OCI-LY3 (cell line): ENCODE results near the gene TCF3.
A peak's percentile ranks its signal among the peaks of the same experiment; 100 is the strongest.

Experiments
- H2AFZ ChIP-seq: fragments of 200-600, 300-600 bp; shearing (Covaris generic); 2 replicates; pipeline ENCODE4 v1.6.0; 2014; ENCODE audit warnings: antibody characterized with exemption, low read depth, low read length
- H3K27ac ChIP-seq: fragments of 200-600, 300-600 bp; sonication (generic); 2 replicates; pipeline ENCODE4 v1.5.1; 2014; ENCODE audit warnings: mild to moderate bottlenecking, low read length, moderate library complexity, mixed read lengths
- H3K27me3 ChIP-seq: fragments of 200-600, 300-600 bp; sonication (generic); 2 replicates; pipeline ENCODE4 v1.6.1; 2014; ENCODE audit warnings: low read depth, low read length, mixed read lengths
- H3K36me3 ChIP-seq: fragments of 200-600, 300-600 bp; sonication (generic); replicated peaks from 2 replicates; pipeline ENCODE3; 2014; ENCODE audit warnings: low read depth, low read length, mixed read lengths
- H3K4me1 ChIP-seq: fragments of 300-600, 200-600 bp; sonication (generic); 2 replicates; pipeline ENCODE4 v1.6.1; 2014; ENCODE audit warnings: low read length, mixed read lengths
- H3K4me2 ChIP-seq: fragments of 200-600, 300-600 bp; sonication (generic); 2 replicates; pipeline ENCODE4 v1.6.1; 2014; ENCODE audit warnings: low read length, mixed read lengths
- H3K4me3 ChIP-seq: fragments of 300-600, 200-600 bp; sonication (generic); 2 replicates; pipeline ENCODE4 v1.5.1; 2014; ENCODE audit warnings: antibody characterized with exemption, mild to moderate bottlenecking, low read length, moderate library complexity
- H3K79me2 ChIP-seq: fragments of 300-600, 200-600 bp; shearing (Covaris generic); 2 replicates; pipeline ENCODE4 v1.6.1; 2014; ENCODE audit warnings: mild to moderate bottlenecking, low read length, mixed read lengths
- H3K9ac ChIP-seq: fragments of 300-600, 200-600 bp; shearing (Covaris generic); 2 replicates; pipeline ENCODE4 v1.6.0; 2014; ENCODE audit warnings: mild to moderate bottlenecking, low read length, moderate library complexity
- H3K9me3 ChIP-seq: fragments of 200-600, 300-600 bp; shearing (Covaris generic); 2 replicates; pipeline ENCODE4 v1.6.1; 2014; ENCODE audit warnings: low read length, mixed read lengths; ENCODE audit not compliant: insufficient read depth
- H4K20me1 ChIP-seq: fragments of 200-600, 300-600 bp; sonication (generic); 2 replicates; pipeline ENCODE4 v1.6.1; 2016; ENCODE audit warnings: low read length, mixed read lengths; ENCODE audit not compliant: insufficient read depth
- CTCF ChIP-seq: fragments of 200-600, 300-600 bp; sonication (generic); IDR thresholded peaks from 2 replicates; pipeline ENCODE4 v1.5.1; 2014; ENCODE audit warnings: antibody characterized with exemption, low read length, low read depth
- EZH2phosphoT487 ChIP-seq: fragments of 200-600 bp; shearing (Covaris generic); IDR thresholded peaks from 2 replicates; pipeline ENCODE4 v1.6.1; 2018; ENCODE audit warnings: antibody characterized with exemption, mixed run types, low read depth

TCF3 gene

GRCh38 chr19:1609103-1609396 is 43.4 kb downstream of the TCF3 start:
- Histone ChIP-seq H3K36me3 (peaks cover 45% of the 10 kb centered on the region), H3K9me3 (no peaks in the 10 kb centered on the region), H3K4me2 (no peak overlapping the region), H2AFZ (no peak overlapping the region), H4K20me1 (peaks cover 5% of the 10 kb centered on the region), H3K27ac (no peak overlapping the region), H3K4me3 (no peak overlapping the region), H3K4me1 (peaks cover 11% of the 10 kb centered on the region), H3K79me2 (peaks cover 12% of the 10 kb centered on the region), H3K27me3 (no peaks in the 10 kb centered on the region), H3K9ac (no peak overlapping the region)
- TF ChIP-seq EZH2phosphoT487 (no peak), CTCF (no peak)

GRCh38 chr19:1608359-1609102 is 43.9 kb downstream of the TCF3 start:
- Histone ChIP-seq H3K27me3 (no peaks in the 10 kb centered on the region), H3K4me3 (no peak overlapping the region), H3K9me3 (no peaks in the 10 kb centered on the region), H3K4me2 (no peak overlapping the region), H2AFZ (no peak overlapping the region), H3K9ac (no peak overlapping the region), H3K36me3 (peaks cover 42% of the 10 kb centered on the region), H3K4me1 (peaks cover 13% of the 10 kb centered on the region), H4K20me1 (peaks cover 5% of the 10 kb centered on the region), H3K27ac (no peak overlapping the region), H3K79me2 (peaks cover 17% of the 10 kb centered on the region)
- TF ChIP-seq EZH2phosphoT487 = no peak
- TF ChIP-seq CTCF = 0 out of 2 replicates have a peak, but pooled peaks have one; percentile 4

- H2AFZ ChIP-seq = no peak overlapping the region; the same call in 1 of the 2 replicates
- peak overlapping the region; percentile 76 for H3K4me3 ChIP-seq
Measured at GRCh38 chr19:1606138-1606651, 46.2 kb downstream of the TCF3 start.

More at GRCh38 chr19:1606138-1606651, 46.2 kb downstream of the TCF3 start:
- Histone ChIP-seq H3K4me1 (peaks cover 13% of the 10 kb centered on the region), H3K27me3 (no peaks in the 10 kb centered on the region), H3K9ac (peak overlapping the region; percentile 70), H3K36me3 (peaks cover 40% of the 10 kb centered on the region), H3K79me2 (peaks cover 41% of the 10 kb centered on the region), H3K9me3 (no peaks in the 10 kb centered on the region), H3K4me2 (peak overlapping the region; percentile 91), H4K20me1 (peaks cover 13% of the 10 kb centered on the region), H3K27ac (peak overlapping the region; percentile 80)
- TF ChIP-seq EZH2phosphoT487 (no peak), CTCF (no peak)
